ENCODE measurements around the gene POLDIP2. TPM values are rescaled to one million over a fixed set of nuclear protein-coding genes. Genes with fewer than 3 reads are reported as not detected.

Gene POLDIP2
- total and polyA plus RNA-seq, 8 donors: 56.0 to 76.8 (median 63.1) TPM

DNA sequence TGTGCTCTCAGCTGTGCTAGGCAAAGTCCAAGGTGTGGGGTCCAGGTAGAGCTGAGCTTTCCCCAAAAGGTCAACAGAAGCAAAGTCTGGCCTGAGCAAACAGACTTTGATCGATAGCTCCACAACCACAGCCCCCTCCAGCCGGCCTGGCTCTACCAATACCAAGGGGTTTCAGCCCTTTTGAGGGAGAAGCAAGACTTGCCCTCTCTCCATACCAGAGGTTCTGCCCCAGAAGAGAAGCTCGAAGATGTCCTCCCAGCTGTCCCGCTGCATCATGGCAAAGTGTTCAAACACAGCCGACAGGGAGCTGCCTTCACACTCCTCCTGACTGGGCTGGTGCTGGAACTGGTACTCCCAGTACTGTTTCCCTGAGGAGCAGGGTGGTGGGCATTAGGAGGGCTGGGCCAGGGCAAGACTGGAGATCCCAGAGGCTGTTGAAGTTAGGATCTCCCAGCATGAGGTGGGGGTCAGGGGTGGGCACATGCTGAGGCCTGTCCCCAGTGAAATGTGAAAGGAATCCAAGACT is 11.0 kb upstream of the POLDIP2 start:
- TF ChIP-seq CTCF (IDR thresholded peaks at IDR 0.05): no peak

DNA sequence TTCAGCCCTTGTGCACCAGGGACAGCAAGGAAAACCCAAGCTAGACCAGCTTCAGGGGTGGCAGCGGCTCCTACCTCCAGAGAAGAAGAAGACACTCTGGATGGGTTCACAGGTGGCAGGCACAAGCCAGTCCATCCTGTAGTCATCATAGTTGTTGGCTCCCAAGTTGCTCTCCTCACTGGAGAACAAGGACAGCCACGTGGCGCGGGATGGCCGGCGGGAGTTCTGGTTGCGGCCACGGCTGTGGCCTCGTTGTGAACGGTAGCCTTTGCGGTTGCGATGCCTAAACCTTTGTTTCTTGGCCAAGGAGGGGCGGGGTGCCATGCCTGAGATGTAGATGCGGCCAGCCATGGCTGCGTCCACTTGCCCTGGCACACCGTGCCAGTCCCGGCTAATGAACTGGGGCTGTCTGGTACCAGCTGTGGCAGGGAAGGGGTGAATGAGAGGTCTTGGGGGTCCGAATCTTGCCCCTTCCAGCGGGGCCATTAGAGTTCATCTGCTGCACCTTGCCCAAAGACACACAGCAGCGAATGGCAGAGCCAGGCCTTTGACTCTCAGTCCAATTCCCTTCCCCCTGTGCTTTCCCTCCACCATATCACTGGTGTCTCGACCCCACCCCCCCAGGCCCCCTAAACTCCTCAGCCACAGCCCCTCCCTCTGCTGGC is 10.4 kb upstream of the POLDIP2 start:
- Histone ChIP-seq H3K9me3 (no peaks in the 10 kb centered on the region), H3K27me3 (peaks cover 0 to 23% of the 10 kb centered on the region in 2 donors), H3K4me3 (no peak overlapping the region), H3K27ac (no peak overlapping the region), H3K36me3 (peaks cover 0 to 26% of the 10 kb centered on the region in 2 donors), H3K4me1 (peaks cover 6 to 28% of the 10 kb centered on the region in 2 donors)
- TF ChIP-seq CTCF (IDR thresholded peaks at IDR 0.05): no peak
- intact Hi-C loops (cut with DNase I): no loop called here
- DNase-seq (no peak), ATAC-seq (no peak)

More for the DNA sequence above, 11.0 kb upstream of the POLDIP2 start:
- Histone ChIP-seq H3K4me1 (peaks cover 7 to 32% of the 10 kb centered on the region in 2 donors), H3K27ac (no peak overlapping the region), H3K9me3 (no peaks in the 10 kb centered on the region), H3K36me3 (peaks cover 0 to 20% of the 10 kb centered on the region in 2 donors), H3K4me3 (no peak overlapping the region), H3K27me3 (peaks cover 0 to 29% of the 10 kb centered on the region in 2 donors)
- ATAC-seq (no peak), DNase-seq (no peak)
- intact Hi-C loops (cut with DNase I): no loop called here

DNA sequence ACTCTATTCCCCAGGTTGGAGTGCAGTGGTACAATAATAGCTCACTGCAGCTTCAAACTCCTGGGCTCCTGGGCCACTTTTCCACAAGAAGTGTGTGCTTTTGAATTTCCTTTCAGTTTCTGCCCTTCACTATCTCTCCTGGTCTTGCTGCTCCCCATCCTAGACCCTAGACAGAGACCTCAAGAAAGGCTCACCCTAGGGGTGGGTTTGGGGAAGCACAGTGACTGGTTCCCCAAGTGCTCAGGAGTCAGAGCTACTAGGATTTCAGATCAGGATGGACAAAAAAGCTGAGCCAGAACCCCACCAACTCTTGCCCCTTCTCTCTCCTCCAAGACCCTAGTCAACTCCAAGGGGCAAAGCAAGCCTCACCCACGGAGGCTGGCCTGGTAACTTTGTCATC is 9.3 kb upstream of the POLDIP2 start:
- Histone ChIP-seq H3K27ac (no peak overlapping the region), H3K27me3 (peaks cover 0 to 11% of the 10 kb centered on the region in 2 donors), H3K9me3 (no peaks in the 10 kb centered on the region), H3K4me1 (peaks cover 0 to 16% of the 10 kb centered on the region in 2 donors), H3K36me3 (peaks cover 0 to 37% of the 10 kb centered on the region in 2 donors), H3K4me3 (no peak overlapping the region)
- DNase-seq: no peak
- TF ChIP-seq CTCF (IDR thresholded peaks at IDR 0.05): no peak
- no peak for ATAC-seq
- intact Hi-C loops (cut with DNase I): no loop called here

GRCh38 chr17:28365487-28365886 is 8.2 kb upstream of the POLDIP2 start:
- no peak for TF ChIP-seq CTCF (IDR thresholded peaks at IDR 0.05)
- Histone ChIP-seq H3K36me3 (peaks cover 0 to 48% of the 10 kb centered on the region in 2 donors), H3K4me1 (peaks cover 0 to 6% of the 10 kb centered on the region in 2 donors), H3K27ac (no peak overlapping the region), H3K9me3 (no peaks in the 10 kb centered on the region), H3K27me3 (peaks cover 0 to under 1% of the 10 kb centered on the region in 2 donors), H3K4me3 (no peak overlapping the region)
- intact Hi-C loops (cut with DNase I): no loop called here
- DNase-seq: no peak
- ATAC-seq: no peak

DNA sequence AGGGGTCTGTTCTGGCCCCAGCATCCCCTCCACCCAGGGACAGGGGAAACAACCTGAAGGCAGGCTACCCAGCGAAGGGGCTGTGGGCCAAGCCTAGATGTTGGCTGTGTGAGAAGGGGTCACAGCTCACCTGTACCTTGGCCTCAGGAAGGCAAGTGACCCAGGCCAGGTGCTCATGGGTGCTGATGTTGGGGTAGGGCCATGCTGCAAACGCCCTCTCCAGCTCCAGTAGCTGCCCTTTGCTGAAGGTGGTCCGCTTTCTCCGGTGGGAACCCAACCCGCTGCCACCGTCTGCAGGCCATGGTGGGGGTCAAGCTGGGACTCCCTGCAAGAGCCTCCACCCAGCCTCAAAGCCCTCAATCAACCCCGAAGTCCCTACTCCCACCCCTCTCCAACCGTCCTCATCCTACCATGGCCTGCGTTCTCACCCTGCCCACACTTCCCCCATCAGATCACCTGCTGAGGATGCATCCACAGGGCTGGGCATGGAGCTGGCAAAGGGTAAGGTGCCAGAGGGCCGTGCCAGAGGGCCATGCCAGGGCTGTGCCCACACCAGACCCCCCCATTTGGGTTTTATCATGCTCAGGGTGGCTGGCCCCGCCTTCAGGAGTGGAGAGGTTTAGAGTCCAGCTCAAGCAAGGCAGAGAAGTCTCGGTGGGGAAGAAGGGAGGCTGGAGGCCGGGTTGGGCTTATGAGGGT is 7.5 kb upstream of the POLDIP2 start, which contains the start of gene SEBOX:
Gene SEBOX, minus strand, starts transcription at position 535 of the 699 bp plus-strand sequence. Its CDS starts 48 bp downstream, at position 487.
- H3K9me3 ChIP-seq: no peaks in the 10 kb centered on the region
- no peak within 1 kb of the TSS for H3K4me3 ChIP-seq
- ATAC-seq: no peak
- H3K27ac ChIP-seq: no peak within 1 kb of the TSS
- DNase-seq: no peak
- intact Hi-C loops (cut with DNase I): no loop called here
- no peaks in the 10 kb centered on the region for H3K27me3 ChIP-seq
- H3K36me3 ChIP-seq: peaks cover 0 to 55% of the 10 kb centered on the region in 2 donors
- TF ChIP-seq CTCF (IDR thresholded peaks at IDR 0.05): no peak
- H3K4me1 ChIP-seq: no peaks in the 10 kb centered on the region
